NCI-H510A treated with DMSO at 0.1 percent for 48 hours (cell line): ENCODE data around the gene SPATS2L.
"Not testable (repeated sequence)": the region's sequence is repeated elsewhere in the genome, so short reads cannot be mapped to it uniquely, and the experiment has no call there.

ENCODE experiments used
- DNase-seq: peaks from one replicate; lab custom pipeline; 2025; lab: John Stamatoyannopoulos, UW

The SPATS2L gene

DNA sequence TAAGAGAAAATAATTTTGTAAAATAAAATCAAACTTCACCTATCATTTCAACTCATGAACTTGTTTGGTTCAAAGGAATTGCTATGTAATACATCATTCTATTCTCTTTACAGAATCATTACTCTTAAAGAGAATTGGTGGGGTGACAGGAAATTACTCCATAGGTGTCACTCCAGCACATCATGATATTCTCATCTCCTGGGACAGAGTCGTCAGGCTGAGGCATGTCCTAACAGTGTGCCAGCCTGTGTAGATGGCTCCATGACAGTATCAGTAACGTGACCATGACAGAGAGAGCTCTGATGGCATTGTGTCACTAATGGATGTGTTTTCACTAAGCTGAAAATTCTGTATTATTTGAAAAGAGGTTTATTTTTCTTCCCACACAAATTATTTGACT, 13.9 kb downstream of the SPATS2L start:
- no peak for DNase-seq

DNA sequence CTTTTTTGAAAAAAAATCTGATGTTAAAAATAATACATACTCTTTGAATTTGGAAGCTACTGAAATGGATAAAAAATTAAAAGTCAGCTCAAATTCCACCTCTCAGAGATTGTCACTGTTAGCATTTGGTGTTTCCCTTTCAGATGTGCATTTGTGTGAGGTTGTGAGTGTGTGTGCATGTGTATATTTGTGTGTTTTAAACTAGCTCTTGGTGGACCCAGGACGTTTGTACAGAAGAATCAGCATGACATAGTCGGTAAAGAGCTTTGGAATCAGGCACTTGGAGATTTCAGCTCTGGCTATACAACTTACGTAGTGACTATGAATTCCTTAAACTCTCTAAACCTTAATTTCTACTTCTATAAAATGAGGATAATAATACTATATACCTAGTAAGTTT, 14.5 kb downstream of the SPATS2L start:
- DNase-seq: no peak

DNA sequence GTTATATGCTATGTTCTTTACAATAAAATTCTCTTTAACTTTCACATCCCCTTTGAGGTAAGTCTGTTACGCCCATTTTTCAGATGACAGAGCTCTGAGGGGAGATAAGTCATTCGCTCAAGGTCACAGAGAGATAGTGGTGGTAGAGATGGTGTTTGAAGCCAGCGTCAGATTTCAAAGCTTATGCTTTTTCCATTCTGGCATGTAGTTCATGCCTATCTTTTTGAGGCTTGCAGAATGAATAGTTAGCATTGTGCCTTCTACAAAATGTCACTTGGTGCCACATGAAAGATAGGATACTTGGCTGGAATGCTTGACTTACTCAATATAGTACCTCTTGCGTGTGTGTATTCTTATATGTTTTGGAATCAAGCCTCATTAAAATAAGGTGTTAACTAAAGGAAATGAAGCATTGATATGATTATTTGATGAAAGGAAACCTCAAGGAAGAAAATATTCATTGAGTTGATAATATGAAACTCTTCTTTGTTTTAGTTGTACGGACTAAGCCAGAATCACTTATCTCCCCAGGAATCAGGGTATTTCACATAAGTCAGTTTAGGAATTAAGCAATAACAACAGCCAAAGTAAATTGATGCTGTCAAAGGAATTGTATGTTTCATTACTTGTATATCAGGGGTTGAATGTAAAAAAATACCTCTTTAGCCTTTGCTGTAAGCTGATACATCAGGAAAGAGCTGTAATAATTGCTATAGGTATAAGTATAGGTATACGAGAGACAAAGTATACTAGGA, 15.5 kb downstream of the SPATS2L start:
- DNase-seq: no peak

DNA sequence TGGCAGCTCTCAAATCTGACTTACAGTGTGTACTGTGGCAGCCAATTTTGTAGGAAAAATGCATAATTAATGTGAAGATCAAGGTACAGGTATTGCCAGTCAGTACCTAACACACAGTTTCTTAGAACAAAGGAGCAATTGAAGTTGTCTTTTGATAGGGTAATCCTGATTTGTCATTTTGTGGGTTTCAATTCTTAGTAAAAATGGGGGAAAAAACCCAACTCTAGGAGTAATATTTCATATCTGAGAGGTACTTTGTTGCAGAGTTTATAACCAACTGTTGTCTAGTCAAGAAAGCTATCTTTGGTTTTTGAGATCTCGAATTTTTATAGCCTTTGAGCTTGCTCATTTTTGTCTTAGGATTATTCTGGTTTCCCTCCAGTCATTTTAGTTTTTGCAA, 16.1 kb downstream of the SPATS2L start:
- no peak for DNase-seq

DNA sequence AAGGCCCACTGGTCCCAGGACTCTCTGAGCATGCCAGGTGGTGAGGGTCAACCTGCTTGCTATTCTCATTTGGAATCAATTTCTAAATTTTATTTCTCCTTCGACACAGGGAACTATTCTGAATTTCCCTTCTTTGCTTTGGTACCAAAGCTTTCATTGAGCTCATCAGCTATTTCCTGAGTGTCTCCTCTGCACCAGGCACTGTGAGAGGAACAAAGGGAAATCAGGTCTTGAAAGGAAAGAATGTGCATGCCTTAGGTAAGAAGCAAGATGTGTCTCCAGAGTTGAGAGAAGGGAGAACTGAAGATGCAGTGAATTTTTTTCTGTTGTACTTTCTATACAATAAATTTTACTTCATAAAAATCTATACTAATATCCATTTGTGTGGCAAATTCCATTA, 17.9 kb downstream of the SPATS2L start:
- no peak for DNase-seq

DNA sequence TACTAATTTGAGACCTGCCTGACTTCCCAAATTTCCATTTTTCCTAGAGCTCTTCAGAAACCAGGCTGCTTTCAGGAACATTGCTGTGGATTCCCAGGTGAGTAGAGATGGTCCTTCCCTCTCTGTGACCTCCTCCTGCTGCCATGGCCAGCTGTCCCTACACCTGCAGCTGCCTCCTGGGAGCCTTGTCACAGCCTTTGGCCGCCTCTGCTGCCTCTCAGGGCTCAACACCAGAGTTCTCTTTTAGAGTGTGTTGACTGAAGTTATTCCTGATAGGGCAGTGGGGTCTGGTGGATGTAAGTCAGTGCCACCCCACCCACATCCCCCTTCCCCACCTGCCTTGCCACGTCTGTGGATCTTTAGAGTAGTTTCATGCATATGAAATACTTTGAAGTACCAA, 22.9 kb downstream of the SPATS2L start:
- DNase-seq: no peak

DNA sequence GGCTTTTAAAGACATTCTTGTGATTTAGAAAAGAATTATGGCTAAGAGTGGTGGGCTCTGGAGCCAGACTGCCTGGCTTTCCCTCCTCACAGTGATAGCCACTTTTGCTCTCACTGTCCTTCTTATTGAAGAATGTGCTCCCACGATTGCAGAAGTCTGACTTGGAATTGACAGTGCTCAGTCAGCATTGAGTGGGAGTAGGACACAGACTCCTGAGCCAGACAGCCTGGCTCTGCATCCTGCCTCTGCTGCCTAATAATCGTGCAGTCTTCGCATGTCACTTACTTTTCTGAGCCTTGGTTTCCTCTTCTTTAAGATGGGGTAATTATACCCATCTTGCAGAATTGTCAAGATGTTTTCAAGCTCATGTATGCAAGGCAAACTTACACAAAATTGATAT, 23.3 kb downstream of the SPATS2L start:
- DNase-seq: no peak

DNA sequence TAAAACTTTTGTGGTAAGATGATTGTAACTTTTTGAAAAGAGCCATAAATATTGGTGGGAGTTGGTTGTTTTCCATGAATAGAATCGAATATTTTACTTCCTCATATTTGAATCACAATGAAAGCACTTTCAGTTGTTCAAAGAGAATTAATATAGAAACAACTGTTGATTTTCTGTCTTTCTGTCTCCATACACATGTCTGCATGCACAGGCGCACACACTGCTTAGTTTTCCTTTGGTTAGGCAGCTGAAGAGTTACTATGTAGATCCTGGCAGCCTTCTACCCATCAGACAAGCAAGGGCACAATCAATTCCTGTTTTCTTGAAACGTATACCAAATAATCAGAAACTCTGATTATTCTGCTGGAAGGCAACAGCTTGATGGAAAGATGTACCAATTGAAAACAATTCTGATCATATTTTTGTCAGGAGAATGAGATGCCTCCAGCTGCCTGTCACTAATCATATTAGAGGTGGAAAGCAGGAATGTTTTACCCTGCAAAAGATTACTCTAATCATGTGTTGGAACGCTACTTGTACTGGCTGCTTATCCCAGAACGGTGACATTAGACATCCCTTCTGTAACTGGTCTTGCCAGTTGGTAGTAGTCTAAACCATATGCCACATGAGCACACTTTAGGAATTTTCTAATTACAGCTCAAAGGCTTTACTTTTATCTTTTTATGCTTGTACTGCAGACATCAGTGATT, 24.0 kb downstream of the SPATS2L start:
- no peak for DNase-seq

DNA sequence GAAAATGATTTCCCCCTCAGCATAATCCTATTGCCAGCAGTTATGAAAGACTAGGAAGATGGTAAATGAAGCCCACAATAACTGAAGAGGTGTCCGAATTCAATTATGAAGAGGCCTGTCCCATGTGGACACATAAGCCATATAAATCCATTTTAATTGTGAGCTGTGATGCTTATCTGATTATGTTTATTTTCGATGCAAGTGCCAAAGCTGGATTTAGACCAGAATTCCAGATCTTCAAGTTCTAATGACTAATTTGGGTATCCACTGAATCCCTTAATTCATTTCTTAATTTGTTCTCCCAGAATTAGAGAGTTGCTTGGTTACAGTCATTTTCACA, 24.5 kb downstream of the SPATS2L start:
- DNase-seq: no peak

DNA sequence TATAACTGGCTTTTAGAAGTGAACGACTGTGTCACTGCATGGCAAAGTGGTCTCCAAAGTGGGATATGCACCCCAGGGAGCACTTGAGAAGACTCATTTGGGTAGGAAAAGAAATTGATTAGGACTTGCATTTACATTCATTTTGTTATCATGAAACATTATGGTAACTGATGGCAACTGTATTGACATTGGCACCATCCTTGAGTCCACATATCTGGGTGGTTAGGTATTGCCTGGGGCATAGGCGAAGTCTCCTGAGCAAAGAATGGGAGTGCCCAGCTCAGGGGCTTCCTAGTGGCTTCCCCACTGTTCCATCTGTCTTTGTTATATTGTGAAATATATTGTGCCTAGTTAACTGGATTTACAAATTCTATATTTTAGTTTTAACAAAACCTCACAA, 29.2 kb downstream of the SPATS2L start:
- no peak for DNase-seq

DNA sequence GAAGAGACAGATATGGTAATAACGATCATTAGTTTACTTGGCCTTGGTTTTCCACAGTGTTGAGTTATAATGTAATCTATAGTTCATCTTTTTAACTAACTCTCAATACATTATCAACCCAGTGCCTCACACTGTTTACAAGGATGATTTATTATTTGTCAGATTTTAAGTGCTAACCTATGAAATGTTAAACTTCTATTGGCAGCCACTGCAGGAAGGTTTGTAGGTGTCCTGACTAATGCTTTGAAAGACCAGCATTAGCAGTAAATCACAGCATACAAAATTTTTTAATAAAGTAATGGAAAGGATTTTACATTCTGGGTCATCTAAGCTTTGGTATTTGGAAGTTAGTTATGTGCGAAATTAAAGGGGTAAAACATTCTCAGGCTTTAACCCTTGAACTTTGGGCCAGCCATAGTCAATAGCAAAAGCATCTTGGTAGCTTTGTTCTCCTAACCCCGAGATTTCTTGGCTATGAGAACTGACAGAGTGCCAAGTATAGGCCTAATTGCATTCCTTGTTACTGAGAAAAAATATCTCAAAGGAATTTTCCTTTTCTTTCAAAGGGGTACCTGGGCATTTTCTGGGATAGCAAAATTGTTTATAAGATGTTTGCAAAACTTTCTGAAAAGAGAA, 30.6 kb downstream of the SPATS2L start:
- no peak for DNase-seq

DNA sequence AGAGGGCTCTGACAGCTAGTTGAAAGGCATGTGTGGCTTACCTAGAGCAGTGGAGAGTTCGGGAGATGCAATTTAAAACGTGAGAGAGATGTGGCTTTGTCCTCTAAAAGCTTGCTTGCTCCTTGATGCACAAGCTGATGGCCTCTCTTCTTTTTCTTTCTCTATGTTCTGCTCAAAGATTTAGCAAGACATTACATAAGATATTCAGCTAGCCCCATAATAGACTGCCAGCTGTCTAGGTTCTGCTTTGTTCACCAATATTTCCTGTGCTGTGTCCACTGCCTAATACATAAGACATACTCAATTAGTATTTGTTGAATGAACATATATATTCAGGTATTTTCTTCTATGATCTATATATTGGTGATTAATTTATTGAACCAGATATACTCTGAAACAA, 31.1 kb downstream of the SPATS2L start:
- DNase-seq: no peak

DNA sequence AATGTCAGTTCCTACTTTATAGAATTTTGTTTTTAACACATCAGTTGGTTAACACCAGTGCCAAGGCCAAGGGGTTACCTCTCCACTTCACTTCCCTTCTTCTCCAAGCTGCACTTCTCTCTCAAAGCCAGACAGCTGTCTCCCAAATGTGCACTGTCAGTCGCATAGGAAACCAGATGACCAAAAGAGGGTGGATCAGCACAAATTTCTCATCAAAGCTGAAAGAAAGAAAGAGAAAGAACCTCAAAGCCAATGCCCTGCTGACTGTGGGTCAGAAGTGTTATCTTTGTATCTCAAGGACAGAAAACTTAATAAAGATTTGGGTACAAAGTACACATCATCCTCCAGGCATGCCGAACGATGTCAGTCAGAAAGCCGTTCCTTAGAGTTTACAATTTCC, 32.2 kb downstream of the SPATS2L start:
- no peak for DNase-seq

DNA sequence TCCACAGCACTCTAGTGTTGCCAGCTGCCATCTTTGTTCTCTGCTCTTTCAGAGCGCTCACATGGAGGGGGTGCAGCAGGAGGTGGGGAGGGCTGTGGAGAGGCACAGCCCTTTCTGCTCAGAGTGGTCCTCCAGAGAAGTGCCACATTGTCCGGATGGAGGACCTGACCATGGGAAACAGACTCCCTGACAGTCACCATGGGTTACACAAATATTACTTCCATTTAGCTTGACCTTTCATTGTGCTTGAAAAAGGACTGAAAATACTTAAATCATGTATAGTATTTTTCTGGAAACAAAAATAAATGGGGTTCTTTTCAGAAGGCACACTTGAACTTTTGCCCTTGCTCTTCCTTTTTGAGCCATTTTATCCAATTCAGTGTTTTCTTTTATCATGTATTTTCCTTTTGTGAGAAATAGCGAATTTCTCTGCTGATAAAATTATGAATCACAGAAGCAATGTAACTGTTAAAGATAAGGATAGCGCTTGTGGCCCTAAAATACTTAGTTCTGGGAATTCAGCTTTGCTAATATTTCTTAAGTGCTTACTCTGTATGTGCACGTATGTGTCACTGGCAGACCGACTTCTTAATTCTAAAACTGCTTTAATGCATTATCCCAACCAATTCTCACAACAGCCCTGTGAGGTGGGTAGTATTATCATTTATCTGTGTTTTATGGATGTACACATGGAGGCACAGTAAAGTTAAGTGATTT, 34.2 kb downstream of the SPATS2L start:
- no peak for DNase-seq

DNA sequence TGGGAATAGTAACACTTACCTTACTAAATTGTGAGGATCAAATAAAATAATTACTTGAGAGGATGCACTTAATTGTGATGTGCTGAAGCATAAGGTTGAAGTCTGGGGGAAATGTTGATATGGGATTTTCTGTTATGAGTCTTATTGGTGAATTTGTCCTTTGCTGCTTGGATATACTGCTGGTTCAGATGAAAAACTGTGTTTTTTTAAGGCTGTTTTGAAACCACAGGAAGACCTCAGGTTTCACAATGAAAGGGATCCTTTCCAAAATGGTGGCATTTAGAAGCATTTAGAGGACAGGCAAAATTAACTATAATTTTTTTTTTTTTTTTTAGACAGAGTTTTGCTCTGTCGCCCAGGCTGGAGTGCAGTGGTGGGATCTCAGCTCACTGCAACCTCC, 34.9 kb downstream of the SPATS2L start:
- DNase-seq: no peak

DNA sequence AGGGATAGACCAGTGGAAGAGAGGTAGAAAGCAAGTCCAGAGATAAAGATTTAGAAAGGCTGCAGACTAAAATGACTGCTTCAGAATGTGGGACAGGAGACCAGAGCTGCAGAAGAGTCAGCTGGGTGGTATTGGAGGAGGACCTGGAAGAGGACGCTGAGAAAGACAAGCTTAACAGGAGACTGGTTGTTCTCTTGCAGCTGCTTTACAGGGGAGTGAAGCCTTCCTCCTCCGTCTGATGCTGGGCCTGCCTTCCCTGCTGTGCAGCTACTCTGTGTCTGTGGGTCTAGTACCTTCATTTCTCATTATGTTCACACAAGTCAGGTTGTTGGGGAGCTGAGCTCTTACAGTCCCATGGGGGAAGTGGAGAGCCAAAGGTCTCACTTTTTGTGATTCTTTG, 35.7 kb downstream of the SPATS2L start:
- no peak for DNase-seq

DNA sequence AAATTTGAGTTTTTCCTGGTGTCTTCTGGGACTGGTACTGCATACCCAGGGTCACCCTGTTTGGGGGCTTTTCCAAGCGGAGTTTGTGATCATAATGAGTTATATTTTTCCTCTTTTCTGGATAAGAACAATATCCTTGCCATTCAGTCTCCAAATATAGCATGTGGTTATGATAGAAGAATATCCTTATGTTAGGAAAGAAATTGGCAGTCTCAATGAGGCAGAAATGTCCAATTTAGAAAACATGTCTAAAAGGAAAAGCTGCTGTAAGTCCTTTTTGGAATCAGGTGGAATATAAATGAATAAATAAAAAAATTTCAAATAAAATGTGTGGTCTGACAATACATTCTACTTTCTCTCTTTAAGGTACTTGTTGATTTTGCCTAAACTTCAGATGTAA, 36.2 kb downstream of the SPATS2L start:
- no peak for DNase-seq

DNA sequence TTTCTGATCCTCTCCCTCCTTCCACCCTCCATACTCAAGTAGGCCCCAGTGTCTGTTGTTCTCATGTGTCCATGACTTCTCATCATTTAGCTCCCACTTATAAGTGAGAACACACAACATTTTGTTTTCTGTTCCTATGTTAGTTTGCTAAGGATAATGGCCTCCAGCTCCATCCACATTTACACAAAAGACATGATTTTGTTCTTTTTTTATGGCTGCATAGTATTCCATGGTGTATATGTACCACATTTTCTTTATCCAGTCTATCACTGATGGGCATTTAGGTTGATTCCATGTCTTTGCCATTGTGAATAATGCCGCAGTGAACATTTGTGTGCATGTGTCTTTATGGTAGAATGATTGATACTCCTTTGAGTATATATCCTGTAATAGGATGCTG, 37.7 kb downstream of the SPATS2L start:
- not testable (repeated sequence) for DNase-seq

DNA sequence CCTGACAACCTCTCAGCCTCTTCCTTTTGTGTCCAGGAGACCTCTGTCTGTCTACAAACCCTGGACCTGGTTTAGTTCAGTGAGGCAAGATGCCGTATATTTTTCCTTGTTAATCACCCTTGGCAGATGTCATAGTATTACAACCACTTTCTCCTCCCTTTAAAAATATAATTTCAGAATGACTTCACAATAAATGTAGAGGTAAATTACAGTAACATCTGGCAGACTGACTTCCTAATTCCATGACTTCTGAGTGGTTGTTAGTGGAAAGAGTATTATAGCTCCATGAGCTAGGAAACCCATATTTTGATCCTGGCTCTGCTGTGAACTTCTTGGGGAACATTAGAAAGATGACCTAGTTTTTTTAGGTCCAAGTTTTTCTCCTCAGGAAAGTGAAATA, 39.5 kb downstream of the SPATS2L start:
- no peak for DNase-seq

DNA sequence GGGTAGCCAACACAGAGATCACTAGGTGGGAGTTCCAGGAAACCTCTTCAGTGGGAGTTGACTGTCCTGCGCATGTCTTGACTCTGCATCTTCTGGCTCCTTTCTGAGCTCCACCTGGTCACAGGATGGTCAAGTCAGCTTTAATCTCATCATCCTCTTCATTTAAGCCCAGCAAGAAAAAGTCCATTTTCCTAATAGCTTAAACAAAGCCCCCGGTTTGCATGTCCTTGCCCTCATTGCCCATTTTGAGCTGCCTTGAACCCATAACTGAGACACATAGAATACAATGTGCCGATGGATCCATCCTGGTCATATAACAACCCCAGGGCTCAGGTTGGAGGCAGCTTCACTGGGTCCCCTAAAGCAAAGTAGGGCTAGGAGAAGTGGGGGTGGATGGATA, 40.8 kb downstream of the SPATS2L start:
- no peak for DNase-seq

DNA sequence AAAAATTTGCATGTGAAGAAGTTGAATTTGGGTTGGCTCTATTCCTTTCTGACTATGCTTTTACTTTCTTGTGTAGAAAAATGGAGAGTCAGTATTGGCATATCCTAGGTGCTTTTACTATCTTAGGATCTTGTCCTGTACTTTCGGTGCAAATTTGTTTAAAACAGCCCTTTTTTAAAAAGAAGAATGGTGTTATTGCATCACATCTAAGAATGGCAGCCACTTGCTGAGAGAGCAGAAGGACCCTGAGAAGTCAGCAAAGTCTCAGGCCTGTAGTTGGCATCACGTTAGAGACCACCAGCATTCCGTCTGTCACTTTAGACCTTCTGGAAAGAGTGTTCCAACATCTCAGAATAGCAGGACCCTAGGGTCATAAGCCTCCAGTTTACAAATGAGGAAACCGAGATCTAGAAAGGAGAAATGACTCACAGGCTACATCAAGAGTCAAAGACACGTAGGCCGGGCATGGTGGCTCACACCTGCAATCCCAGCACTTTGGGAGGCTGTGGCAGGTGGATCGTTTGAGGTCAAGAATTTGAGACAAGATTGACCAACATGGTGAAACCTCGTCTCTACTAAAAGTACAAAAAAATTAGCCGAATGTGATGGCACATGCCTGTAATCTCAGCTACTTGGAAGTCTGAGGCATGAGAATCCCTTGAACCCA, 42.5 kb downstream of the SPATS2L start:
- no peak for DNase-seq

DNA sequence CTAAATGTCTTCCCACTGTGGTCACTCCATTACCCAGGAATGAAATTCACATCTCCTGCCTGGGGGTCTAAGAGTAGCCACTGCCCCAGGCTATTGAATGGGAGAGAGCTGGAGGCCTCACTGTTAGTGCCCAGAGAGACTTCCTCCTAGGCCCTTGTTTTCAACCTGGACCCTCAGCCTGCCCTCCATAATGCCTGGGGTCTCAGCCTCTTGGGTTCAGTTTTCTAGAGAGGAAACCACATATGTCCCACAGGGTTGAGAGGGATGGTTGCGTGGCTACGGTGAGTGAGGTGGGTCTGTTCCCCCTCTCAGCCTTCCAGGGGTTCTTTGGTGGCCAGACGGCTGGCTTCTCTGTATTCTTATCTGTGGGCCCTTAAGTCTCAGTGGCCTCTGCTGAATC, 43.4 kb downstream of the SPATS2L start:
- no peak for DNase-seq
